Activated effector memory CD4-positive, alpha-beta T cell treated with Interleukin-2 at 50 U/mL for 16 hours (primary cell): ENCODE results near the gene CAMK2G.
A peak's percentile ranks its signal among the peaks of the same experiment; 100 is the strongest.

Source experiments
- DNase-seq: peaks from one replicate; pipeline ENCODE4 v3.0.0-alpha.2; 2020

Gene CAMK2G

DNA sequence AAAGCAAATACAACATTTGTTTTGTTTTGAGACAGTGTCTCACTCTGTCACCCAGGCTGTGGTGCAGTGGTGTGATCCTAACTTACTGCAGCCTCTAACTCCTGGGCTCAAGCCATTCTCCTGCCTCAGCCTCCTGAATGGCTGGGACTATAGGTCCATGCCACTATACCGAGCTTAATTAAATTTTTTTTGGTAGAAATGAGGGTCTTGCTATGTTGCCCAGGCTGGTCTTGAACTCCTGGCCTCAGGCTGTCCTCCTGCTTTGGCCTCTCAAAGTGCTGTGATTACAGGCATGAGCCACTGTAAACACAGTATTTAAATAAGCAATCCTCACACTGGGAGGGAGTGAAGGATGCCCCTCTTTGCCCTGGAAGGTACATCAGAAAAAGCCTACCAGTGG, 4.0 kb upstream of the CAMK2G start:
- DNase-seq, result no peak

DNA sequence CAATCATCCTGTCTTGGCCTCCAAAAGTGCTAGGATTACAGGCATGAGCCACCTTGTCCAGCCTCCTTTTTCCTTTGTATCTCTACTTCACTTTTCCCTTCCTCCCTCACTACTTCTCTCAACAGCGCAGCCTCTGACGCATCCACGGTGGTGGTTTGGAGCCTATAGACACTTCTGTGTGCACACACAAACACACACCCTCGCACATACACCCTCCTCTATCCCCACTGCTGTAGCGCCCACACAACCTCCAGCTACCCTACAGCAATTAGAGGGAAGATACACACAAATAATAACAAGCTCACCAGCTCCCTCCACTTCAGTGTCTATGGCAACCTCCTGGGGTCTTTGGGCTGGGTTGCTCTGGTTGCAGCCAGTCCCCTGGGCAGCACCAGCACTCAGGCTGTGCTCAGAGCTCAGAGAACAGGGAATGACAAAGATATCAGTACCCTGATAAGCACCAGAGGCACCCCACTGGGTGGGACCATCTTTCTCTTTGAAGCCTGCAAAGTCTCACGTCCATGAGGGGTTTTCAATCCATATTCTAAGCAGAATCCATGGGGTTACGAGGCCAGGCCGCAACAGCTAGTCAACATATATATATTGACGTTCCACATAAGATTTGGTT, 3.3 kb upstream of the CAMK2G start:
- no peak for DNase-seq

DNA sequence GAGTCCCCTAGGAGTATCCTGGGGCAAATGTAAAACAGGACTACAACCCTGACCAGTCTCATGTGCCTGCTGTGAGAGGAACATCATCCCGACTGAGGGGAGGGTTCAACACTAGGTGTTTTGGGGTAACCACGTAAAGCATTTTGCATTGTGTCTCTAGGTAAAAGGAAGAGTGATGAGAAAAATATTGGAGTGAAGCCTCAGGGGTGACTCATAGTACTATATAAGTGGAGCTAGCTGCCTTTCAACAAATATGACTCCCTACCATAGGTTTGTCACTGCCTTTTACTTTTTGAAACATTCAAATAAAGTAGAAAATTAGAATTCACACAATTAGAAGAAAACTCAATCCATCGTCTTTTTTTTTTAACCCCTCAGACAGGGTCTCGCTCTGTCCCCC, 2.6 kb upstream of the CAMK2G start:
- no peak for DNase-seq

DNA sequence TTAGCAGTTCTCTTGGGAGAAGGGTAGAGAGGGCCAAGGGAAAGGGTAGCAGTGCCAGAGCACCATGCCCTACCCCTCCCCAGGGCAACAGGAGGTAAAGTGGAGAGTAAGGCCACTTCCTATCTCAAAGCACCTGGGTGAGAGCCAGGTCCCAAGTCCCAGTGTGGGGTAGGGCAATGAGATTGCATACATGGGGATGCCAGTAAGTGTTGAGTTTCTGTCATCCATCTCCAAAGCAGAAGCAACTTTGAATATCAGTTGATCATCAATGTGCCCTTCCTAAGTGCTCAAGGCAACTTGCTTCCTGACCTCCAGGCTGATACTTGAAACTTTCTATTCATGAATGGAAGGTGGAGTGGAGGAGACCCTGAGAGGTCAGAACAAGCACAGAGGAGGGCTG, 2.2 kb upstream of the CAMK2G start:
- no peak for DNase-seq

DNA sequence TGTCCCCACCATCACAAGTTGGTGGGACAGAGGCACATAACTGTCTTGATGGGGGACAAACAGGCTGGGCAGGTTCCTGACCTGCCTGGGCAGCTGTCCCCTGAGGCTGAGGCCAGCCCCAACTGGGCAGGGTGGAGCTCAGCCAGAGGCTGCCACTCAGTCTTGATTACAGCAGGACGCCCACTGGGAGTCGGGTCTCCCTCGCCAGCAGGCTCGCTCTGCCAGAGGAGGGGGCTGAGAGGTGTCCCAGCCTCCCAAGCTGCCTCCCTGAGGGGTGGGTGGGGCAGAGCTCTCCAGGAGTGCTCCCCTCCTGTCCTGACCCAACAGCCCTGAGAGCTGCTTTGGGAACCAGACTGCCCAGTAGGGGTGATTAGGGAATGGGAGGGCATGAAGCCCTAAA, 1.8 kb upstream of the CAMK2G start:
- DNase-seq, result no peak

DNA sequence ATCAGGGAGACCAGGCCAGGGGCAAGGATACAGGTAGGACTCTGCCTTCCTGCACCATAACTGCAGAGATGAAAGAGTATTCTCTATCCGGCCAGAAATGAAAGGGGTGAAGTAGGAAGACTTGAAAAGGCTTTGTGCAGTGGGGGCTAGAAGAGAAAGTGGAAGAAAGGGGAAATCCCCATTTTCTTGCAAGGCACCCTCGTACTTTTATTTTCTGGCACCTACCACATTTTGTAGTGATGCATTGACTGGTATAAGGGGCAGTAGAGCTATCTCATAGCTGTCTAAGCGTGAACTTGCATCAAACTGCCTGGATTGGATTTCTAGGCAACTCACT, 752 bp upstream of the CAMK2G start:
- DNase-seq, result no peak

DNA sequence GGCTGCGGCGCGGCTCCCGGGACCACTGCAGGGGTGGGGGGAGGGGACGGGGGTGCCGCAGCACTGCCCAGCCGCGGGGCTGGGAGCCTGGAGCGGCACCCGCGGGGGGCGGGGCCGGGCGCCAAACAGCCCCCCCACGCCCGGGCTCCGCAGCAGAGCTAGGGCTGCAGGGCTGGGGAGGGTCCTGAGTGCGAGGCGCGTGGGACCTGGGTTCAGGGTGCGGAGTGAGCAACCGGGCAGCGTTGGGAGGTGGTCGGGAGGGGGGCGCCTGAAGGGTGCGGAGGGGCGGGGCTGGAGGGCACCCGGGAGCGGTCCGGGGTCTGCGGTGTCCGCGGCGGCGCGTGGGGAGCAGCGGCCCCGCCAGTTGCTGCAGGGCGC, 528 bp downstream of the CAMK2G start:
- DNase-seq, result no peak

DNA sequence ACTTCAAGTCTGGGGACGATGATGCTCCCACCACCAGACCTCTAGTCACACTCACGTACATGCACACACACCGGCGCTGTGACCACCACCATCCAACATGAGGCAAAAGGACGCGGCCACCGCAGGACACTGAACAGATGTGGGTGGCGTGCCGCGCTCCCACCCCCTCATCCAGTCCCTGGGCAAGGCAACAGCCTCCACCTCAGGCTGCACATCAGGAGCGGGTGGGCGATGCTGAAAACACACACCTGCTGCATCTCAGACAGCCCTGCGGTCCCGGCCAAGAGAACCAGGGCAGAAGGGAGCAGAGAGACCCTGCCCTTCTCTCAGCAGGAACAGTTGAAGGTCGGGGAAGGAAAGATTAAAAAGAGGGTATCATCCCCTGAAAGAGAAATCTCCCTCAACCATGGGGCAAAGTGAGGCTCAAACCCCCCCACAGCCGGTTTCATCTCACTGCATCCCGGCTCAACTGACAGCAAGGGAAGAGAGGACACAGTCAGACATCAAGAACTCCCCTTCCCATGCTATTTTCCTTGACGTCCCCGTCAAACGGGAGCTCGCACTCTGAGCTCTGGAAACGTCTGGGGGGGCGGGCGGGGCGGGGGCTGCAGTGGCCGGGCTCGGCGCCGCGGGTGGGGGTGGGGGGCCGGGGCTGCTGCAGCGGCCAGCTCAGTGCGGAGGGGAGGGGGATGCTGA, 1.1 kb downstream of the CAMK2G start:
- no peak for DNase-seq

DNA sequence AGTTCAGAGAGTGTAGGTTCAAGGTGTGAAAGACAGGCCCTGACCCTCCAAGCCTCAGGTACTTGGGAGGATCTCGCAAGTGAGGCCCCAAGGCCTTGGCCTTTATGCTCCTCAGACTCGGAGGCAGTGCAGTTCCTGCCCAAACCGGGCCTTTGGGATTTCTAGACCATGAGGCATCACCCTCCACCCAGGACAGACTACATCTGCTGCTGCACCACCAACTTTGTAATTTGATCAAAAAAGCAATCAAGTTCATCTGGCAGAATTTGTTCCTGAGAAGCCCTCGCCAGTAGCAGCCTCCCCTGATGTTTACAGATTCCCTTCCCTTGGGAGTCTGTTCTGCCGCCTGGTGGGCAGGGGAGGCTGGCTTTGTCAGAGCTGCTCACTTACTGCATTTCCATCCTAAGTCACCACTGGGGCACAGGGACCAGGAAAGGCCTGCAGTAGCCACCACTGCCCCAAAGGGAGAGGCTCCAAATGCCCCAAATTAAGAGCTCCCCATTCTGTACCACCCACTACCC, 2.1 kb downstream of the CAMK2G start:
- no peak for DNase-seq

DNA sequence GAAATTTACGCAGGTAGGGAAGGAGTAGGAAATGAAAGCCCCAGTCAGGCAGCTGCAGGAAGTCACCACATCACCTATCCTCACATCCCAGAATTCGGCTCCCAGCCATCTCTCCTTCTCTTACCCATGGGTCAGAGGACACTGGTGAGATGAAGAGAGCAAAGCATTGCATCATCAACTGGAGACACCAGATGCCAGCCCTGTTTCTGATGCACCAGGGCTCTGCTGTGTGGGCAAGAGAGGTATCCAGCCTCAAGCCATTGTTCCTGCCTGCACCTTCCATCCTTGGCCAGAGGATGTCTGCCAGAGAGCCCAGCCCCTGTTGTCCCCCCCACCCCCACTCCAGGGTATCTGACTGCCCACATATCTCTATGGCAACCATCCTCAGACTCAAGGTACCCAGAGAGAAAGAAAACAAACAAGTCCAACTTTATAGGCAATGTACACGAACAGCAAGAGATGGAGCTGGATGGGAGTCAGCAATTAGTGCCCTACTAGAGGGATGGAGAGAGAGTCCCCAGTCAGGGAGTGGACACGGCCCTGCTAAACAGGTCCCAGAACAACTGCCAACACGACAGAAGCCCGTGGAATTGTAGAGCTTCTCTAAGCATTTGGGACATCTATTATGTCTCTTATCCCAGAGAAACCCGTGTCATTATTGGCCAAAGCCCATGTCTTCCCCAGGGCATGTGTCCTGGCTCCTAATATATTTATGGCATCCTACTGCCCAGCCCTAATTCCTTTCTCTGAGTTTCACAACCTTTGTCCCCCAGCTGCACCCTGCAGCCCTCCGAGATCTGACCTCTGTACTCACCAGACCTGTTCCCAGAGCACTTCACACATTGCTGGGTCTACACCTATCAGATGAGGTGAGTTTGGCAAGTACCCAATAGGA, 2.8 kb downstream of the CAMK2G start:
- no peak for DNase-seq

DNA sequence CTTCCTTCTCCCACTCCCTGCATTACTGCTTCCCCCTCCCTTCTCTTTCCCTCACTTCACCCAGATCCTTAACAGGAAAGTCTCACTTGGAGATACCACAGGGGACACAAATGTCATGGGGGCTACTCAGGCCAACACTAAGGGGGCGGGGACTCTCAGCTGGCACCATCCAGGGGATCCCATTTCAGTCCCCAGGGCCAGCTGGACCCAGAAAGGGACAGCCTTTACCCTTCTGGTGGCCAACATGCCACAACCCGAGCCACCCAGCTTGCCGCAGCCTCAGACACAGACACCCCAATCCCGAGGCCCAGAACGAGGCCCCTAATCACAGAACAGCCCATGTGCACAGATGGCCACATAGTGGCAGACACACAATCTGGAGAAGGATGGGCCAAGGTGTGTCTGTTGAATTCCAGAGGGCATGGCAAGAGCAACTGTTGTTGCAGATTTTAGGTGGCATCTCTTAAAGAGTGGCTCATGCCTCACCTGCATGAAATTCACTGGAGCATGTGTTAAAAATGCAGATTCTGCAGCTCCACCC, 5.6 kb downstream of the CAMK2G start:
- no peak for DNase-seq

DNA sequence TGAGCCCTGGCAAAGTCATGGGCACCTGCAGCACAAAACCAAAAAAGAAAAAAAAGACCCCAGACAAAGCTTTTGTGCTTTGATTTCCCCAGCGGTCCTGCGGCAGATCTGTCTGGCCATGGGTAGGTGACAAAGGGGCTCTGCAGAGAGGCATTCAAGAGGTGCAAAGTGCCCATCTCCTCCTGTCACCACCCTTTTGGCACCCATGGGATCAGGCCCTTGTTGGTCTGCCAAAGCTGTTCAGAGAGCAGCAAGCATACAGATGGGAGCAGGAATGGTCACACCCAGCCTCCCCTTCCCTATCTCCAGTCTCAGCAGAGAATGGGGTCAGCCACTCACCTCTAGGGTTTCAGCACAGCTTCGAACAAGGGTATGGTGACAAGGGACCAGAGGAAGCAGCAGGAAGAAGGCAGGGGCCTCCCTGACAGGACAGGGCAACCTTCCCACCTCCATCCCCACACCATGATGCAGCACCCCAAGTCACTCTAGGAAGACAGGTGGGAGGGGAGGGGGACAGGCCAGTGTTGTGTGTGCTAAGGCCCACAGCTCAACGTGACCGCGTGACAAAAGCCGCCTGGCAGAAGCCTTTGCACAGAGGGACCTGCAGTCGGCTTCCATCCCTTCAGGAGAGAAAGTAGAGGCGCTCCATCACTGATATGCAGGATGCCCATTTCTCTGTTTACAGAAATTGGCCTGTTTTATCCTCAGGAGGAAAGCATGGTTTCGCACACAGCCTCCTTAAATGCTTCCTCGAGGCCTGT, 6.3 kb downstream of the CAMK2G start:
- DNase-seq, result no peak

DNA sequence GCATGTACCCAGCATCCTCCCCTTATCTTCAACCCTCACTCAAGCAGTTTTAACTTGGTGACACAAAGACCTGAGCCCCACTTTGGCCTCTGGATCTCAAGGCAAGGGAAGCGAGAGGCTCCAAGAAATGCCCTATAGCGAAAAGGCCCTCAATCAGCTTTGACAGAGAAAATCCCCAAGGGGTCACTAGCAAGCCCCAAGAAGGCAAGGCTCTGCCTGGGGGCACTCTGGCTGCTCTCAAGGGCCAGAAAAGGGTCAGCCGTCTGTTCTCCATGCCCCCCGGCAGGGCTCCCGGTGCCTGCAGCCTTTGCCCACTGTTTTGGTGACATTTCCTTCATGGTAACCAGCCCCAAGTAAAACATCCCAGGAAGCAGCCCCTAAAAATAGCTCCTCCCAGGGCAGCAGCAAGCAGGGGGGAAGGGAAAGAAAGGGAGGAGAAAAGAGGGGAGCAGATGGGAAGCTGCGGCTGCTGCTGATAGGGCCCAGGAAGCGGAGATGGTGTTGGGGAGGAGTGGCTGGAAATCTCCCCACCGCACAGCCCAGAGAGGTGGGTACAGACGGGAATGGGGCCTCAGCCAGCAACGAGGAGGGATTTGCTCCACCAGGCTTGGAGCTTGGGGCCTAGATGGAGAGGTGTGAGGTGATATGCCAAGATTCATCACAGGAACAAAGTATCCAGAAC, 7.1 kb downstream of the CAMK2G start:
- DNase-seq, result no peak

DNA sequence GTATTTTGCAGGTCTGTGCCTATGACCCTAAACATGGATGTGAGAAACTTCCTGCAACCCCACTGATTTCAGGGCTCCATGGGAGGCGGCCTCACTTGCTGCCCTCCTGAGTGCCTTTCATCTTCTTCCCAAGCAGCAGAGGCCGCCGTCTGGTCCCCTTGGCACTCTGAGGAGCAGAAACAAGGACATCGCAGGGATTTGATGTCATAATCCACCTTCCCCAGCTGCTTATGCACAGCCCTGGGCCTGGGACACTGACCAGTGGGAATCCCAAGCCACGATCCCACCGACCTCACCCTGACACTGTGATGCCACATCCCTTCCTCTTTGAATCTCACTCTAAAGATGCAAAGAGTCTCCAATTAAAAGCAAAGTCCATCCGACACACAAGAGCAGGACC, 7.7 kb downstream of the CAMK2G start:
- no peak for DNase-seq

DNA sequence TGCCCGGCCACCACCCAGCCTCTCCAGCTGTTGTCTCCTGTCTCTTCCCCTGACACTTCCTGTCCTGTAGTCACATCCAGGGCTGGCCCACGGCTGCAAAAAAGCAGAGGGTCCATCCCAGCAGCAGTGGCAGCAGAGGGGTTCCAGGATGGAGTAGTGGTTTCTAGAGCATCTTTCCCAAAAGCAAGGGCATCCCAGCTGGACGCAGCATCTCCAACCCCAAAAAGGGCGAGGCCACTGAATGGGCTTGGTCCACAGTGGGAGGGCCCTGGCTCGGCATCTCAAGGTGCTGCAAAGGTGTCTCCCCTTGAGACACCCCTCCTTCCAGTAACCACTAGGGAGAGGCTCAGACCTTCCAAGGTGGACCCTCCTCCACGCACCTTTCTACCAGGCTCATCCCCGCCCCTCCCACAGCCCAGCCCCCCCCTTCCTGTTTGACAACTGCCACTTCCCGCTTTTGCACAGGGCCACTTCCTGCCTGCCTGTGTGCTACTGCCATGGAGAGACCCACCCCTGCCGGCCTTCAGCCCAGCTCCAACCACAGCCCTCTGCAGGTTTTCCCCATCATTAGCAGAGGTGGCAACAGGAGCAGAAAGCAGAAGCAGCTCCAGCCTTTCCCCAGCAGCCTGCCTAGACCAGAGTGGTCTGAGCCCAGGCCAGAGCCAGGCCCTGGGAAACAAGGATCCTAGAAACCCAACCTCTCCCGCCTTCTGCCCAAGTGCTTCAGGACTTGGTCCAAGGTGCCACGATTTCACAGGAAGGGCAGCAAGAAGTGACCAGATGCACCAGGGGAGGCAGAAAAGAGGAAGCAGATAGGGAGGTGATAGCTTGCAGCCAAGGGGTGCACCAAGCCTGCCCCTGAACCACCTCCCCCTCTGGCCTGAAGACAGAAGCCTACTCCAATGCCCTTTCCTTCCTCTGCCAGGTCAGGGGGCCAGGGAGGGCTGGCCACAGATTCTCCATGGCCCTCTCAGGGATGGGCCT, 8.6 kb downstream of the CAMK2G start:
- DNase-seq, result peak; percentile 41

DNA sequence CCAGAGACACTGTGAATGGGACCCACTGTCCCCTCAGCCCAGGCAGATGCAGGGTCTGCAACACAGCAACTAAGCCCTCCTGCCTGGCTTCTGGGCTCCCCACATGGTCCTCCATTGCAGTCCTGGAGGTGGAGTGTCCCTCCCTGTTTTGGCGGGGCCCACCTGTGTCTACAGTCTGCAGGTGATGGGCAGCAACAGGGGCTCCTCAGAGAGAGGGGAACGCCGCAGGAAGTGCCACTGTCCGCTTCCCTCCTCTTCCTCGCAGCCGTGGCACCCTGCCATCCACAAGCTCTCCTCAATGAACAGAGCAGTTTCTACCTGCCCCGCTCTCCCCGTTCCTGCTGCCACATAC, 9.3 kb downstream of the CAMK2G start:
- no peak for DNase-seq

DNA sequence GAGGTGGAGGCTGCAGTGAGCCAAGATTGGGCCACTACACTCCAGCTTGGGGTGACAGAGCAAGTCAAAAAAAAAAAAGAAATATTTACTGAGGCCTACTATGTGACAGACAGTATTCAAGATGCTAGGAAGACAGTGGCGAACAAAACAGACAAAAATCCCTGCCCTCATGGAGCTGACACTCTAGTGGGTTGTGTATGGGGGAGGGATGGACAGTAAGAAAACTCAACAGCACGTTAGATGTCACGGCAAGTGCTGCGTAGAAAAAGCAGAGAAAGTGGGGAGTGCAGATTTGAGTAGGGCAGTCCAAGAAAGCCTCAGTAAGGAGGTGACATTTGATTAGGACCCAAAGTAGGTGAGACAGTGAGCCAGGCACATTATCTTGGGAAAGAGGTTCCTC, 10.1 kb downstream of the CAMK2G start:
- DNase-seq, result no peak

DNA sequence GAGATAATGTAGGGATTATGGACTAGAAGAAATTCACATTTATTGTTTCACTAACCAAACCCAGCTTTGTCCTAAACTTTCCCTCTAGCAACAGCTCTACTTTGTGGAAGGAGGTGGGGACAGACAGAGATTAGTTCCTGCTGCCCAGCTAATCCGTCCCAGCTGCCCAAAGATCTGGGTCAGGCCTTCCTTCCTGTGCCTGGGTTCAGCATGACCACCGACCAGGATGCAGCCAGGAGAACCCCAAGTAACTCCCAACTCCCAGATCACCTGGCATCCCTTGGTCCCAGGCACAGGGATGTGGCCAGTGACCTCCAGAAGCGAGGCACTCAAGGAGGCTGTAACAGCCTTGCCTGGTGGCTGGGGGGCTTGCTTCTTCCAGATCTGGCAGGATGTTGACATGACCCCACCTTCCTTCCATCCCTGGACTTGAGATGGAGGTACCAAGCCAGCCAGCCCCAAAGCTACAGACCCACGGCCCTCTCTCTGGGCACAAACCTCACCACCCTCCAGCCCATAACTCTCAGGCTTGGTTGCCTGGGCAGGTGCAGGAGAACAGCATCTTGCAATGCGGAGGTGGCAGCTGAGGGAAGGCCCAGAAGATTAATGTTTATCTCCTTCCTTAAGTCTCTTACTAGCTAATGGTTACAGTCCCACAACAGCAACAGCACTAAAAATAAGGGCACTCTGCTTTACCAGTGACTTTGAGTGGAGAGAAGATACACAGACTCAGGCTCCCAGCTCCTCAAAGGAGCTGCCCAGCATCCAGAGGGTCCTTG, 11.1 kb downstream of the CAMK2G start:
- DNase-seq, result no peak

DNA sequence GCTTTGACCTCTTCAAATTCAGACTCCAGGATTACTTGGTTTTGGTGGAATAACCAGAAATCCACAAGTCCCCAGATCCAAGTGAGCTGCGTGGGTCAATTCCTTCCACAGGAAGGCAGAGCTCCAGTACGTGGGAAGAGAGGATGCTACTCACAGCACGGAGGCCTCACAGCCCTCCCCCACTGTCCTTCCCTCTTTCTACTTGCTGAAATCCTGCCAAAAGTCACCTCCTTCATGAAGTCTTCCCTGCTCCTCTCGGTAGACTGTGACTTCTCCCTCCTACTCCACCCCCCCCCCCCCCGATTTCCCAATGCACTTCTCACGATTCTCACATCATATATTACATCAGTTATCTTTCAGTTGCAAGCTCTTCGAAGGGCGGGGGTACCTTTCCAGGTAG, 12.3 kb downstream of the CAMK2G start:
- DNase-seq, result no peak

DNA sequence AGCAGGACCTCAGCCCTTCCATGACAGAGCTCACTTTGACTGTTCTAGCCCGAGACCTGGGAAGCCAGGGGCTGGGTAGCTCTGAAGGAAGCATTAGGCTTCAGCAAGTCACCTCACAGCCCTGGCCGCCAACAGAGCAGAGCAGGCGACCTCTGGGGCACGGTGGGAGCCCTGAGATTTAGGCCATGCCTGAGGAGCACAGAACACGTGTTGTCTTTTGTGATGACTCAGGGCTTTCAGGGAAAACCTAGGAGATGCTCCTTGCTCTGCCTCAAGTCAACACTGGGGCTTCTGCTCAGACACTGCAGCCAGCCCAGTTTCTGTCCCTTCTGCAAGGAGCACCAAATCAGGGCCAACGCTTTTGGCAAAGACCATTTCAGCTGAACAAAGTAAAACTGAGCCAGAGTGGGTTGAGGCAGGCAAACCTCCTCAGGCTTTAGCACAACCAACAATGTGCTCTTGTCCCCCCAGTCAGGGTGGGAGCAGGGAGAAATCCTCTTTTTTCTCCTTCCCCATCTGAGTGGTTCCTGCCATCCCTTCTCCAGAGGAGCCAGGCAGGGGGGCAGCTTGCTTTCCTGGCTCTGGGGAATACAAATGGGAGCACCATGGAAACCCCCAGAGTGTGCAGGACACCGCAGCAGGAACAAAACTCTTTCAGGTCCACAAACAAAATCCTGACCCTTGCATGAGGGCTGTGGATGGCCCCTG, 14.4 kb downstream of the CAMK2G start:
- DNase-seq, result no peak
